GM12874 (cell line): ENCODE data around the gene KRTAP1-3.
"Not testable (repeated sequence)": the region's sequence is repeated elsewhere in the genome, so short reads cannot be mapped to it uniquely, and the experiment has no call there.

Source experiments
- CTCF ChIP-seq: IDR thresholded peaks from 2 replicates; pipeline ENCODE4 v1.5.1; 2011; ENCODE audit warnings: low read depth, mild to moderate bottlenecking, control low read depth, low read length, moderate library complexity; ENCODE audit not compliant: insufficient read depth

Gene KRTAP1-3

GRCh38 chr17:41002814-41003213, 31.9 kb downstream of the KRTAP1-3 start:
- TF ChIP-seq CTCF, result no peak

- TF ChIP-seq CTCF, result no peak
Measured at GRCh38 chr17:41001795-41002194, 32.9 kb downstream of the KRTAP1-3 start.

- TF ChIP-seq CTCF, result not testable (repeated sequence)
Measured at GRCh38 chr17:40999563-40999962, 35.1 kb downstream of the KRTAP1-3 start, which contains the start of gene KRTAP3-2. Gene KRTAP3-2, minus strand, starts transcription at chr17:40999906. Its CDS starts 53 bp downstream, at chr17:40999853.

- no peak for TF ChIP-seq CTCF
Measured at GRCh38 chr17:40997361-40997760, 37.3 kb downstream of the KRTAP1-3 start.

GRCh38 chr17:40996829-40997228, 37.8 kb downstream of the KRTAP1-3 start:
- TF ChIP-seq CTCF, result no peak

- TF ChIP-seq CTCF, result no peak
Measured at GRCh38 chr17:40995116-40995515, 39.6 kb downstream of the KRTAP1-3 start.

- no peak for TF ChIP-seq CTCF
Measured at GRCh38 chr17:40993839-40994238, 40.8 kb downstream of the KRTAP1-3 start, which contains the start of gene KRTAP3-3. Gene KRTAP3-3, minus strand, starts transcription at chr17:40994164. Its CDS starts 67 bp downstream, at chr17:40994097.
